HCT116 (cell line): ENCODE data around the gene MAN1A1. TPM values are rescaled to one million over a fixed set of nuclear protein-coding genes. Genes with fewer than 3 reads are reported as not detected.

Source experiments
- ATAC-seq: fragments of 200-7000 bp; cut with Tn5 transposase; 2 replicates; pipeline ENCODE4 v1.9.1; 2020; ENCODE audit warnings: mild to moderate bottlenecking, moderate library complexity
- BruUV-seq: library from RNA; stranded (reverse); fragments of 400-500 nt; replicated peaks from 2 replicates; lab custom pipeline; 2021; lab: Mats Ljungman, UMichigan
- CTCF ChIA-PET: fragments of 300-600 bp; sonication (Branson Sonifier 250); formaldehyde crosslinking; loops from one replicate; lab custom pipeline; 2021; ENCODE audit warnings: antibody characterized with exemption; lab: Charles Lee
- POLR2A ChIA-PET: fragments of 300-600, 350-600 bp; sonication (Branson Sonifier 250); formaldehyde crosslinking; loops from one replicate; lab custom pipeline; 2021; ENCODE audit warnings: antibody characterized with exemption; lab: Charles Lee
- RAD21 ChIA-PET, 2 experiments: fragments of 300-600 bp; sonication (Branson Sonifier 250); formaldehyde crosslinking; loops; one replicate each; lab custom pipeline; 2023; ENCODE audit warnings: low total read pairs in 2 of 2; ENCODE audit not compliant: uncharacterized antibody in 2 of 2, unreplicated experiment in 2 of 2, low non-redundant PET in 1 of 2; lab: Charles Lee
- DNase-seq: peaks from one replicate; pipeline ENCODE4 v3.0.0-alpha.2; 2010; ENCODE audit warnings: low read depth, low spot score
- H2AFZ ChIP-seq: fragments of 200-600 bp; shearing (Covaris generic), sonication (generic); 2 replicates; pipeline ENCODE4 v1.6.1; 2017; ENCODE audit warnings: low read depth, mixed run types, mixed read lengths, antibody characterized with exemption, low read length; ENCODE audit not compliant: poor library complexity, severe bottlenecking
- H3K27ac ChIP-seq: 2 replicates; pipeline ENCODE4 v1.5.1; 2012; ENCODE audit warnings: low read depth, low read length
- H3K27me3 ChIP-seq: fragments of 200-600 bp; sonication (generic); 2 replicates; pipeline ENCODE4 v1.6.1; 2016; ENCODE audit warnings: mixed run types, low read length, mixed read lengths; ENCODE audit not compliant: insufficient read depth
- H3K36me3 ChIP-seq, 2 experiments: fragments of 200-500 bp in 1 of 2; fragments of 200-600 bp in 1 of 2; sonication (Bioruptor generic) in 1 of 2; sonication (generic) in 1 of 2; 2 replicates each; pipeline versions ENCODE4 v1.5.1 to v1.6.1; 2014 to 2016; ENCODE audit warnings: low read length in 2 of 2, inconsistent platforms in 1 of 2, mixed read lengths in 1 of 2, mixed run types in 1 of 2; ENCODE audit not compliant: insufficient read depth in 2 of 2, control insufficient read depth in 1 of 2
- H3K4me1 ChIP-seq, 2 experiments: fragments of 200-600 bp in 1 of 2; sonication (generic) in 1 of 2; 2 replicates each; pipeline versions ENCODE4 v1.5.1 to v1.6.1; 2012 to 2017; ENCODE audit warnings: low read length in 2 of 2, inconsistent platforms in 1 of 2, mild to moderate bottlenecking in 1 of 2, mixed read lengths in 1 of 2, mixed run types in 1 of 2, moderate library complexity in 1 of 2; ENCODE audit not compliant: insufficient read depth in 2 of 2, control insufficient read depth in 1 of 2
- H3K4me2 ChIP-seq: fragments of 200-600 bp; sonication (generic); 2 replicates; pipeline ENCODE4 v1.6.1; 2017; ENCODE audit warnings: mixed run types, low read length, mixed read lengths
- H3K4me3 ChIP-seq, 2 experiments: fragments of 200-600 bp in 1 of 2; sonication (generic) in 1 of 2; replicated peaks in 1 of 2; 2 replicates each; pipeline ENCODE4 v1.5.1; 2011 to 2016; ENCODE audit warnings: low read length in 2 of 2, control low read depth in 1 of 2, low read depth in 1 of 2, mild to moderate bottlenecking in 1 of 2, mixed read lengths in 1 of 2, mixed run types in 1 of 2
- H3K79me2 ChIP-seq: fragments of 200-600 bp; sonication (generic); 2 replicates; pipeline ENCODE4 v1.6.1; 2017; ENCODE audit warnings: mild to moderate bottlenecking, mixed run types, low read length, moderate library complexity, mixed read lengths; ENCODE audit not compliant: insufficient read depth
- H3K9ac ChIP-seq: fragments of 200-600 bp; sonication (generic); 2 replicates; pipeline ENCODE4 v1.6.1; 2016; ENCODE audit warnings: low read length, mixed read lengths
- H3K9me2 ChIP-seq: fragments of 200-600 bp; sonication (generic), shearing (Covaris generic); 2 replicates; pipeline ENCODE4 v1.6.1; 2017; ENCODE audit warnings: mixed run types, mild to moderate bottlenecking, moderate library complexity; ENCODE audit not compliant: insufficient read depth
- H3K9me3 ChIP-seq, 2 experiments: fragments of 200-500 bp in 1 of 2; fragments of 200-600 bp in 1 of 2; sonication (Bioruptor generic) in 1 of 2; sonication (generic) in 1 of 2; 2 replicates each; pipeline ENCODE4 v1.6.1; 2014 to 2017; ENCODE audit warnings: low read length in 2 of 2, mixed read lengths in 2 of 2, inconsistent platforms in 1 of 2, low read depth in 1 of 2, mild to moderate bottlenecking in 1 of 2, mixed run types in 1 of 2, moderate library complexity in 1 of 2; ENCODE audit not compliant: control insufficient read depth in 1 of 2, insufficient read depth in 1 of 2
- H4K20me1 ChIP-seq: fragments of 200-600 bp; sonication (generic), shearing (Covaris generic); 2 replicates; pipeline ENCODE4 v1.6.1; 2017; ENCODE audit warnings: mixed run types, mild to moderate bottlenecking, moderate library complexity; ENCODE audit not compliant: insufficient read depth
- CBX3 ChIP-seq: IDR thresholded peaks from 2 replicates; pipeline ENCODE4 v1.6.1; 2012; ENCODE audit warnings: low read depth
- CEBPB ChIP-seq: IDR thresholded peaks from 2 replicates; pipeline ENCODE4 v1.6.1; 2012; ENCODE audit warnings: low read depth
- ELF1 ChIP-seq: IDR thresholded peaks from 2 replicates; pipeline ENCODE4 v1.6.1; 2012; ENCODE audit warnings: low read depth, borderline replicate concordance
- FOSL1 ChIP-seq: IDR thresholded peaks from 2 replicates; pipeline ENCODE4 v1.6.1; 2012; ENCODE audit warnings: low read depth
- POLR2A ChIP-seq: IDR thresholded peaks from 2 replicates; pipeline ENCODE4 v1.7.0; 2011; ENCODE audit warnings: borderline replicate concordance; ENCODE audit not compliant: insufficient read depth, insufficient read length; ENCODE audit errors: extremely low read depth
- POLR2AphosphoS5 ChIP-seq: IDR thresholded peaks from 2 replicates; pipeline ENCODE4 v1.6.1; 2011; ENCODE audit warnings: mild to moderate bottlenecking, low read depth, low read length, moderate library complexity
- SIN3A ChIP-seq: IDR thresholded peaks from 2 replicates; pipeline ENCODE4 v1.6.1; 2012; ENCODE audit warnings: low read depth
- SP1 ChIP-seq: IDR thresholded peaks from 2 replicates; pipeline ENCODE4 v1.6.1; 2012; ENCODE audit warnings: low read depth
- SRF ChIP-seq: IDR thresholded peaks from 2 replicates; pipeline ENCODE4 v1.6.1; 2012; ENCODE audit warnings: low read depth
- TCF7L2 ChIP-seq: IDR thresholded peaks from 2 replicates; pipeline ENCODE4 v1.7.0; 2011; ENCODE audit warnings: borderline replicate concordance, inconsistent platforms; ENCODE audit not compliant: insufficient read depth, insufficient read length; ENCODE audit errors: extremely low read depth
- YY1 ChIP-seq: IDR thresholded peaks from 2 replicates; pipeline ENCODE4 v1.6.1; 2011; ENCODE audit warnings: low read length, low read depth, moderate library complexity, mild to moderate bottlenecking; ENCODE audit not compliant: insufficient replicate concordance; ENCODE audit errors: extremely low read depth
- ZFX ChIP-seq: fragments of 450-650 bp; IDR thresholded peaks from 2 replicates; pipeline ENCODE4 v1.6.1; 2017
- ZNF274 ChIP-seq: fragments of 200-500 bp; sonication (Bioruptor generic); IDR thresholded peaks from 2 replicates; pipeline ENCODE4 v1.6.1; 2014; ENCODE audit warnings: mild to moderate bottlenecking, low read depth, low read length, inconsistent platforms
- intact Hi-C: fragments of 100-400 bp; cut with micrococcal nuclease; formaldehyde crosslinking; loops from 2 replicates; pipeline ENCODE4 v1.10.0; 2022
- total RNA-seq: library from RNA; stranded (reverse); gene quantifications from one replicate; pipeline ENCODE4 v1.2.1, GENCODE V29; 2021; ENCODE audit not compliant: unreplicated experiment
- TF ChIP-seq, protein P1 (sequence below): IDR thresholded peaks from 2 replicates; pipeline ENCODE4 v1.6.1; 2012; ENCODE audit warnings: low read depth
- TF ChIP-seq, protein P2 (sequence below): IDR thresholded peaks from 2 replicates; pipeline ENCODE4 v1.6.1; 2012

MAN1A1 gene
- total RNA-seq, 1 experiment from 2014 or later = 46.0 TPM

DNA sequence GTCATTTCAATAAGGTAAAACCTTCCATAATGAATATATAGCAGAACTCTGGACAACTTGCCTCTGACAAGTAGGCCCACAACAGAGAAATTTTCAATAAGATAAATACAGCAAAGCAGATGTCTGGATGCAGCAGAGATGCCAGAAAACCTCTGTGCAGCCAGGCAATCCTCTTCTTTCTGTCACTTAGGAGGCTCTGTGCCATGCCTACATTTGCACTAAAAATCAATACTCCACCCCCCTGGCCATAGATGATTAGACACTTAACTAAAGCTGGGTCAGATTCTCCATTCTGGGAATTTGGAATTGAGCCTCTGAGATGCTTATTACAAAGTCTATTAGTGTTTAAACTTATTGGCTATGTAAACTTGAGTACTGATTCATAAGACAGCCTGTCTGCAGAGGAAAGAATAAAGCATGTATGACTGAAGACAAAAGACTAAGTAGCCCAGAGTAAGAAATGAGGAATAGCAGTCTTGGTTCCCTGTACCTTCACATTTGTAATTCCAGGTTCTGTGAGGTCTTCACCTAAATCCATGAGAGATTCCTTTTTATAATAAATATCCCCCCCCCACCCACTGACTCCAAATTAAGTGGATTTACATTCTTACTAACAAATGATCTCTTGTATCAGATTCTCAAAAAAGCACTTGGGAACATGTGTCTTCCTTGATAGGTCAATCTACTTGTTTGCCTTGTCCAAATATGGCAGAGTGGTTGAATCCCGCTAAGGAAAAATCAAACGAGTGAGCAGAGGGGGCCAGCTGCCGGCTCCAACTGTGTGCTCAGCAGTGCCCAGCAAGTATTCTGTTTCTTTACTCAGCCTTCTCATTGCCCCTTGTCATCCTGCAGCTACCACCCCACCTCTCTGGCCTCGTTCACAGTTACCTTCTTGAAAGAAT lies 20.4 kb downstream of the MAN1A1 start (continued):
- TF ChIP-seq, protein P1, sequence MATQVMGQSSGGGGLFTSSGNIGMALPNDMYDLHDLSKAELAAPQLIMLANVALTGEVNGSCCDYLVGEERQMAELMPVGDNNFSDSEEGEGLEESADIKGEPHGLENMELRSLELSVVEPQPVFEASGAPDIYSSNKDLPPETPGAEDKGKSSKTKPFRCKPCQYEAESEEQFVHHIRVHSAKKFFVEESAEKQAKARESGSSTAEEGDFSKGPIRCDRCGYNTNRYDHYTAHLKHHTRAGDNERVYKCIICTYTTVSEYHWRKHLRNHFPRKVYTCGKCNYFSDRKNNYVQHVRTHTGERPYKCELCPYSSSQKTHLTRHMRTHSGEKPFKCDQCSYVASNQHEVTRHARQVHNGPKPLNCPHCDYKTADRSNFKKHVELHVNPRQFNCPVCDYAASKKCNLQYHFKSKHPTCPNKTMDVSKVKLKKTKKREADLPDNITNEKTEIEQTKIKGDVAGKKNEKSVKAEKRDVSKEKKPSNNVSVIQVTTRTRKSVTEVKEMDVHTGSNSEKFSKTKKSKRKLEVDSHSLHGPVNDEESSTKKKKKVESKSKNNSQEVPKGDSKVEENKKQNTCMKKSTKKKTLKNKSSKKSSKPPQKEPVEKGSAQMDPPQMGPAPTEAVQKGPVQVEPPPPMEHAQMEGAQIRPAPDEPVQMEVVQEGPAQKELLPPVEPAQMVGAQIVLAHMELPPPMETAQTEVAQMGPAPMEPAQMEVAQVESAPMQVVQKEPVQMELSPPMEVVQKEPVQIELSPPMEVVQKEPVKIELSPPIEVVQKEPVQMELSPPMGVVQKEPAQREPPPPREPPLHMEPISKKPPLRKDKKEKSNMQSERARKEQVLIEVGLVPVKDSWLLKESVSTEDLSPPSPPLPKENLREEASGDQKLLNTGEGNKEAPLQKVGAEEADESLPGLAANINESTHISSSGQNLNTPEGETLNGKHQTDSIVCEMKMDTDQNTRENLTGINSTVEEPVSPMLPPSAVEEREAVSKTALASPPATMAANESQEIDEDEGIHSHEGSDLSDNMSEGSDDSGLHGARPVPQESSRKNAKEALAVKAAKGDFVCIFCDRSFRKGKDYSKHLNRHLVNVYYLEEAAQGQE = no peak
- TF ChIP-seq, protein P2, sequence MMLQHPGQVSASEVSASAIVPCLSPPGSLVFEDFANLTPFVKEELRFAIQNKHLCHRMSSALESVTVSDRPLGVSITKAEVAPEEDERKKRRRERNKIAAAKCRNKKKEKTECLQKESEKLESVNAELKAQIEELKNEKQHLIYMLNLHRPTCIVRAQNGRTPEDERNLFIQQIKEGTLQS = no peak
- TF ChIP-seq TCF7L2 = no peak
- TF ChIP-seq, all 23 proteins: peak for 0

DNA sequence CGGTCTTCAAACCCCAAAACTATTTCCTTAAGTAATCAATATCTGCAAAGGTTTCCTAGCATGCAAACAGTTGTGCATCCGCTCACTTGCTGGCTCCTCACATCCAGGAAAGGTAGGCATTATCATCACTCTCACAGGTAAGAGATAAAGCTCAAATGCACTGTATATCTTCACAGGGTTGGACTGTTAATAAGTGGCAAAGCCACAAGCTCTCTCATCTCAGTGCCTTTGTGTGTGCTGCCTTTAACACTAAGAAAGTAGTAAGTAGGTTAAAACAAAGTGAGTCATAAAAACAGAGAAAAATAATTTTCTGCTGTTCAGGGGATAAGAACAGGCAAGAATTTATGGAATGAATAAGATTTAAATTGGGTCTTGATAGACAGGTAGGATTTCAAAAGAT lies 21.3 kb downstream of the MAN1A1 start:
- BruUV-seq = no TSS peak
- POLR2A ChIA-PET = no interaction called here
- no peak for ATAC-seq
- H3K4me3 ChIP-seq = no peak overlapping the region
- H4K20me1 ChIP-seq = no peaks in the 10 kb centered on the region
- no peak overlapping the region for H3K4me2 ChIP-seq
- H3K27me3 ChIP-seq = no peaks in the 10 kb centered on the region
- peaks cover 0 to 14% of the 10 kb centered on the region in 2 experiments; a peak in 1 of 4 replicates for H3K36me3 ChIP-seq
- RAD21 ChIA-PET = no interaction called here
- no peak overlapping the region for H3K27ac ChIP-seq
- intact Hi-C loops = no loop called here
- no peaks in the 10 kb centered on the region for H3K9me3 ChIP-seq
- H3K79me2 ChIP-seq = peaks cover 6% of the 10 kb centered on the region
- no peak for DNase-seq
- CTCF ChIA-PET = no interaction called here
- peaks cover 12 to 19% of the 10 kb centered on the region in 2 experiments for H3K4me1 ChIP-seq
- H3K9me2 ChIP-seq = no peaks in the 10 kb centered on the region
- H2AFZ ChIP-seq = no peak overlapping the region
- no peak overlapping the region for H3K9ac ChIP-seq
- TF ChIP-seq TCF7L2 (no peak), CBX3 (no peak), ZNF274 (no peak), POLR2AphosphoS5 (no peak), YY1 (no peak), SIN3A (no peak), ZFX (no peak), ELF1 (no peak), SRF (no peak), SP1 (no peak), FOSL1 (no peak), CEBPB (no peak), POLR2A (no peak)
- TF ChIP-seq, protein P1 = no peak
